Effector CD4-positive, alpha-beta T cell (primary cell): Measurements from ENCODE around the gene IL20RA.
A peak's percentile ranks its signal among the peaks of the same experiment; 100 is the strongest.
"Not testable (repeated sequence)": the region's sequence is repeated elsewhere in the genome, so short reads cannot be mapped to it uniquely, and the experiment has no call there.

Experiments
- DNase-seq: peaks from one replicate; pipeline ENCODE4 v3.0.0-alpha.2; 2020

Gene IL20RA

GRCh38 chr6:136968837-136969236, 75.9 kb downstream of the IL20RA start:
- DNase-seq: no peak

- DNase-seq: peak; percentile 38
These were observed 76.7 kb downstream of the IL20RA start for GRCh38 chr6:136967876-136968752.

GRCh38 chr6:136964398-136964797, 80.4 kb downstream of the IL20RA start:
- DNase-seq: no peak

GRCh38 chr6:136963259-136963658, 81.5 kb downstream of the IL20RA start:
- DNase-seq: no peak

GRCh38 chr6:136962661-136963060, 82.1 kb downstream of the IL20RA start:
- no peak for DNase-seq

GRCh38 chr6:136961848-136962247, 82.9 kb downstream of the IL20RA start:
- no peak for DNase-seq

GRCh38 chr6:136960781-136961180, 84.0 kb downstream of the IL20RA start:
- DNase-seq: no peak

- DNase-seq: not testable (repeated sequence)
These were observed 84.8 kb downstream of the IL20RA start for GRCh38 chr6:136959935-136960334.

GRCh38 chr6:136959471-136959891, 85.3 kb downstream of the IL20RA start:
- DNase-seq: no peak

- DNase-seq: no peak
These were observed 86.6 kb downstream of the IL20RA start for GRCh38 chr6:136958168-136958567.

GRCh38 chr6:136956590-136957544, 87.9 kb downstream of the IL20RA start:
- DNase-seq: no peak

GRCh38 chr6:136955123-136955522, 89.6 kb downstream of the IL20RA start:
- no peak for DNase-seq

- no peak for DNase-seq
These were observed 92.0 kb downstream of the IL20RA start for GRCh38 chr6:136952714-136953260.

- DNase-seq: no peak
These were observed 94.2 kb downstream of the IL20RA start for GRCh38 chr6:136950436-136951126.
